ENCODE results near the gene MISFA. TPM values are rescaled to one million over a fixed set of nuclear protein-coding genes. Genes with fewer than 3 reads are reported as not detected.

MISFA gene
- total RNA-seq, 1 experiment from 2014 or later: 7.9 TPM

- H3K9me3 ChIP-seq (ENCODE audit: insufficient read depth, low read depth): no peaks in the 10 kb centered on the region
- ChIA-PET POLR2A (ENCODE audit: unreplicated experiment) (interaction anchor here (0.6 to 0.8 kb wide), 7 partner anchors 10 to 196 kb away, joined by 3 to 13 read pairs (median 6); partner anchors contain the start of gene UEVLD), CTCF (no interaction called here)
- H3K4me3 ChIP-seq: no peak overlapping the region
- H2AFZ ChIP-seq: no peak overlapping the region
- intact Hi-C loops (cut with micrococcal nuclease; ENCODE audit: unreplicated experiment): no loop called here
- no peaks in the 10 kb centered on the region for H3K79me2 ChIP-seq (ENCODE audit: low read depth)
- H3K27me3 ChIP-seq (ENCODE audit: insufficient read depth, low read depth): no peaks in the 10 kb centered on the region
- no peaks in the 10 kb centered on the region for H3K4me1 ChIP-seq (replicated peaks; ENCODE audit: insufficient read depth)
- H3K9me2 ChIP-seq (ENCODE audit: insufficient read depth): no peaks in the 10 kb centered on the region
- H3K4me2 ChIP-seq: no peak overlapping the region
- peaks cover 18% of the 10 kb centered on the region; the same call in 1 of the 2 replicates for H3K36me3 ChIP-seq (ENCODE audit: low read depth)
- TF ChIP-seq, protein P1, sequence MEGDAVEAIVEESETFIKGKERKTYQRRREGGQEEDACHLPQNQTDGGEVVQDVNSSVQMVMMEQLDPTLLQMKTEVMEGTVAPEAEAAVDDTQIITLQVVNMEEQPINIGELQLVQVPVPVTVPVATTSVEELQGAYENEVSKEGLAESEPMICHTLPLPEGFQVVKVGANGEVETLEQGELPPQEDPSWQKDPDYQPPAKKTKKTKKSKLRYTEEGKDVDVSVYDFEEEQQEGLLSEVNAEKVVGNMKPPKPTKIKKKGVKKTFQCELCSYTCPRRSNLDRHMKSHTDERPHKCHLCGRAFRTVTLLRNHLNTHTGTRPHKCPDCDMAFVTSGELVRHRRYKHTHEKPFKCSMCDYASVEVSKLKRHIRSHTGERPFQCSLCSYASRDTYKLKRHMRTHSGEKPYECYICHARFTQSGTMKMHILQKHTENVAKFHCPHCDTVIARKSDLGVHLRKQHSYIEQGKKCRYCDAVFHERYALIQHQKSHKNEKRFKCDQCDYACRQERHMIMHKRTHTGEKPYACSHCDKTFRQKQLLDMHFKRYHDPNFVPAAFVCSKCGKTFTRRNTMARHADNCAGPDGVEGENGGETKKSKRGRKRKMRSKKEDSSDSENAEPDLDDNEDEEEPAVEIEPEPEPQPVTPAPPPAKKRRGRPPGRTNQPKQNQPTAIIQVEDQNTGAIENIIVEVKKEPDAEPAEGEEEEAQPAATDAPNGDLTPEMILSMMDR (conservative IDR thresholded peaks at IDR 0.05): no peak
- TF ChIP-seq EZH2 (IDR thresholded peaks at IDR 0.05; ENCODE audit: low read depth): no peak
- peak in 1 of 2 experiments; percentile 31 for DNase-seq
- no peaks in the 10 kb centered on the region for H4K20me1 ChIP-seq (ENCODE audit: insufficient read depth)
- TSS peak; percentile 8 for BruUV-seq (replicated peaks)
- no peaks in the 10 kb centered on the region for H3F3A ChIP-seq (ENCODE audit: insufficient read depth, low read depth)
- H3K27ac ChIP-seq: peak overlapping the region; percentile 29
Measured at GRCh38 chr11:18578975-18579598, 20.5 kb upstream of the MISFA start.

DNA sequence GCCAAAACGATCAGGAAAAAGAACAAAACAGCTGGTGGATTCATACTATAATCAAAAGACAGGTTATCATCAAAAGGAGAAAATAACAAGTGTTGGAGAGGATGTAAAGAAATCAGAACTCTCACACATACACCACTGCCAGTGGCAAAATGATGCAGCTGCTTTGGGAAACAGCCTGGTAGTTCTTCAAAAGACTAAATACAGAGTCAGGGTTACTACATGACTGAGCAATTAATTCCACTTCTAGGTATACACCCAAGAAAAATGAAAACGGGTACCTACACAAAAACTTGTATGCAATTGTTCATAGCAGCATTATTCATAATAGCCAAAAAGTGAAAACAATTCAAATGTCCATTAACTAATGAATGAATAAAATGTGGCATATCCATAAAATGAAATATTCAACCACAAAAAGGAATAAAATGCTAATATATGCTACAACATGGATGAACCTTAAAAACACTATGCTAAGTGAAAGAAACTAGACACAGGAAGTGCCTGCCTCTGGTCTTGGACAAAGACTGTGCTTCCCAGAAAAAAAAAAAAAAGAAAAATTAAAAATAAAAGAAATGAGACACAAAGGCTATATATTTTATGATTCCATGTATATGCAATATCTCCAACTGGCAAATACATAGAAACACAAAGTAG is 19.3 kb upstream of the MISFA start:
- H3K4me1 ChIP-seq (replicated peaks; ENCODE audit: insufficient read depth): no peaks in the 10 kb centered on the region
- no peak overlapping the region for H3K4me2 ChIP-seq
- ChIA-PET POLR2A (ENCODE audit: unreplicated experiment) (no interaction called here), CTCF (no interaction called here)
- H3K79me2 ChIP-seq (ENCODE audit: low read depth): no peaks in the 10 kb centered on the region
- H3K27ac ChIP-seq: no peak overlapping the region
- intact Hi-C loops (cut with micrococcal nuclease; ENCODE audit: unreplicated experiment): no loop called here
- no peaks in the 10 kb centered on the region for H3K9me2 ChIP-seq (ENCODE audit: insufficient read depth)
- no peak for TF ChIP-seq EZH2 (IDR thresholded peaks at IDR 0.05; ENCODE audit: low read depth)
- peaks cover 14% of the 10 kb centered on the region; the same call in 1 of the 2 replicates for H3K36me3 ChIP-seq (ENCODE audit: low read depth)
- no peak overlapping the region for H3K4me3 ChIP-seq
- H3K9me3 ChIP-seq (ENCODE audit: insufficient read depth, low read depth): no peaks in the 10 kb centered on the region
- H2AFZ ChIP-seq: no peak overlapping the region
- H4K20me1 ChIP-seq (ENCODE audit: insufficient read depth): no peaks in the 10 kb centered on the region
- H3K27me3 ChIP-seq (ENCODE audit: insufficient read depth, low read depth): no peaks in the 10 kb centered on the region
- no peak for DNase-seq
- no peaks in the 10 kb centered on the region for H3F3A ChIP-seq (ENCODE audit: insufficient read depth, low read depth)
- no TSS peak for BruUV-seq (replicated peaks)

GRCh38 chr11:18581825-18582224 is 17.8 kb upstream of the MISFA start:
- Histone ChIP-seq H3K4me2 (no peak overlapping the region), H3K27me3 (ENCODE audit: insufficient read depth, low read depth) (no peaks in the 10 kb centered on the region), H3K9me3 (ENCODE audit: insufficient read depth, low read depth) (no peaks in the 10 kb centered on the region), H4K20me1 (ENCODE audit: insufficient read depth) (no peaks in the 10 kb centered on the region), H3K4me3 (no peak overlapping the region), H3K4me1 (replicated peaks; ENCODE audit: insufficient read depth) (no peaks in the 10 kb centered on the region), H3K9me2 (ENCODE audit: insufficient read depth) (no peaks in the 10 kb centered on the region), H3K27ac (no peak overlapping the region), H3K36me3 (ENCODE audit: low read depth) (peaks cover 13% of the 10 kb centered on the region; the same call in 1 of the 2 replicates), H3K79me2 (ENCODE audit: low read depth) (peaks cover 2% of the 10 kb centered on the region; the same call in 1 of the 2 replicates), H2AFZ (no peak overlapping the region), H3F3A (ENCODE audit: insufficient read depth, low read depth) (no peaks in the 10 kb centered on the region)
- BruUV-seq (replicated peaks): no TSS peak
- intact Hi-C loops (cut with micrococcal nuclease; ENCODE audit: unreplicated experiment): no loop called here
- no peak for DNase-seq
- TF ChIP-seq, protein P1 (conservative IDR thresholded peaks at IDR 0.05): no peak
- no peak for TF ChIP-seq EZH2 (IDR thresholded peaks at IDR 0.05; ENCODE audit: low read depth)
- POLR2A ChIA-PET (ENCODE audit: unreplicated experiment): interaction anchor here (0.6 to 0.7 kb wide), 3 partner anchors 12 to 198 kb away, joined by 3 to 5 read pairs (median 3); no protein-coding TSS in a partner anchor
- CTCF ChIA-PET: no interaction called here

Measured in PC-9 (cell line).